Stimulated activated CD8-positive, alpha-beta memory T cell treated with anti-CD3 and anti-CD28 coated beads, Interleukin-12 subunit alpha, Interleukin-12 subunit beta, amount 100 ng/mL, for 4 hours (primary cell): ENCODE data around the gene KIT.

ENCODE experiments used
- DNase-seq: peaks from one replicate; pipeline ENCODE4 v3.0.0-alpha.2; 2020; ENCODE audit warnings: low read depth

Gene KIT

GRCh38 chr4:54660591-54660990 is 2.8 kb downstream of the KIT start:
- DNase-seq = no peak

DNA sequence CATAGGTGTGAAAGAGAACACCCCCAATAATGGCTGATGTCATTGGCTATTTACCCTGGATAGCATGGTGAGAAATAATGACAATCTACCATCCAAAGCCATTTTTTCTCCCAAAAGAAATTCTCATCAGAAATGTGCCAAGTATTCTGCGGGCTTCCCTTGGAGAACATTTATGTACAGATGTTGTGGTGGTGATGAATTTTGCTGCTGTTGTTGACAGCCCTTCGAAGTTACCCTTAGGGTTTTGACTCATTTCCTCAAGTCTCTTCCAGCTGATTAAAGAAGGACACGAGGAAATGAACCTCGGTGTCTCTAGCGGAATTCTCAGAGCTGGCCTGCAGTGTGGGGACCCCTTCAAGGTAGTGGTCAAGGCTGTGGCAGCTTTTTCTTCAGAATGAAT is 3.4 kb downstream of the KIT start:
- DNase-seq = no peak

GRCh38 chr4:54661686-54662085 is 3.9 kb downstream of the KIT start:
- no peak for DNase-seq

DNA sequence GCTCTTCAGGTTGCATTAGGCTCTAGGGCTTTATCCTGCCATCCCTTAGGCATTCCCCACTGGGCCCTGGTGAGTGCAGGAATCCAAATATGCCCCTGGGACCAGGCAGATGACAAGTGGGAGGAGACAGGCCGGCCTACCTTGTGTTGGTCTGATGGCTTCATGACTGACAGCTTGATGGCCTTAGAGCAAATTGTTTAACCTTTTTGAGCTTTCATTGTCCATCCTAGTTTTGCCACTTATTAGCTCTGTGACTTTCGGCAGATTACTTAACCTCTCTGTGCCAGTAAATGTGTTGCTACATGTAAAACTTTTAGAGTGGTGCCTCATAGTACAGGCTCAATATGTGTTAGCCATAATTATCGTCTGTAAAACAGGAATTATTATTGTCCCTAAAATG is 4.4 kb downstream of the KIT start:
- DNase-seq = no peak

DNA sequence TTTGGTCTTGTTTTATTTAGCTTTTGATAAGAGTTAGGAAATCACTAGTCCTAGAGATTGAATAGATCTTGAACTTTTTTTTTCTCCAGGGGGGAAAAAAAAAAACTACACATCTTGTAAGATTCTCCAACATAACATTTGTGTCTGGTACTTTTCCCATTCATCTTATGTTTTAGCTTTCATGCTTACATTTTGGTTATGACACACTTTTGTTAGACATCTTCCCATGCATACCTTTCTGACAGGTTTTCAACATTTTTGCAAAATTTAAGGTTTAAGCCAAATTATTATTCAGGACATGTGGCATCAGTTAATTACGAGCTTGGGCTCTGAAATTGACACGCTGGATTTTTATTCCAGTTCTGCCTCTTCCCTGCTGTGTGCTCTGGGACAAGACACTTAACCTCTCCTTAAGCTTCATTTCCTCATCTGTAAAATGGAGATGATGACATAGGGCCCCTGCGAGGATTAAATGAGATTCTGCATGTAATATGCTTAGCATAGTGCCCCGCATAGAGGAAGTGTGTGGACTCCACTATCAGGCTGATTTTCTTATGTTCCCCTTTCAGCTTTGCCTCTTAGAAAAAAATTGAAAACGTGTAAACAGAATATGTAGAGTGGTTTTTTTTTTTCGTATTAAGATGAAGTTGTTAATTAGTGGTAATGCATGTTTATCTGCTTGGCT is 5.3 kb downstream of the KIT start:
- no peak for DNase-seq

DNA sequence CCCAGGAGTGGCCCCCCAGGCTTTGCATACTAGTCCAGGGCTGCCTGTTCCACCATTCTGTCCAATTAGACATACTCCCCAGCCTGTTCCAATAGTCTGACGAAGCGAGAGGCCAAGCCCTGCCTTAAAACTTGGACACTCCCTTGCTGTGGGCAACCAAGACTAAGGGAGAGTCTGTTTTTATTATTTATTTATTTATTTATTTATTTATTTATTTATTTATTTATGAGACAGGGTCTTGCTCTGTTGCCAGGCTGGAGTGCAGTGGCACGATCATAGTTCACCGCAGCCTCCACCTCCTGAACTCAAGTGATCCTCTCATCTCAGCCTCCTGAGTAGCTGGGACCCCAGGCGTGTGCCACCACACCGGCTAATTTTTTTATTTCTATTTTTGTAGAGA is 6.6 kb downstream of the KIT start:
- no peak for DNase-seq

DNA sequence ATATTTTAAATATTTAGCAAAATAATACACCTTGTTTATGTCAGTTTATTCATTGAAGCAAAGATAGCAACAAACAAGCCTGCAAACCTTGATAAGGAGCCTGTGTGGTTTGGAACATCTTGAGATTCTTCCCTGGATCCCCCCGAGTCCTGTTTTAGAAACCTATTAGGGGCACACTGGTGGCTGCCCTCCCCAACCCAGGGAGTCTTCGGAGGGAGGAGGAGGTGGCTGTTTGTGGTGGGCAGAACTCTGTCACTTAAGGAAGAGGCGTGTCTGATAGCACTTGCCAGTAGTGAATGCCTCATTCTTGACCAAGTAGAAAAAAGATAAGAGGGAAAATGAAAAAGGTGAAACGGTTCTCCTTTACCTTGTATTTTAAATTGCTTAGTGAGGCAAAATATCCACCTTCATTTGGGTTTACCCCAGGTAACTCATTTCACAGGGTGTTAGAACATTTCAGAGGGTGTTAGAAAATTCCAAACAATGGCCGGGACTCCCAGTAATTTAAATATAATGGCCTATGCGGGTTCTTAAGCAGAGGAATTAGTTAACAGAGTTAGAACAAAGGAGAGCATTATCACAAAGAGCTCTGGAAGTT is 10.4 kb downstream of the KIT start:
- DNase-seq = no peak

DNA sequence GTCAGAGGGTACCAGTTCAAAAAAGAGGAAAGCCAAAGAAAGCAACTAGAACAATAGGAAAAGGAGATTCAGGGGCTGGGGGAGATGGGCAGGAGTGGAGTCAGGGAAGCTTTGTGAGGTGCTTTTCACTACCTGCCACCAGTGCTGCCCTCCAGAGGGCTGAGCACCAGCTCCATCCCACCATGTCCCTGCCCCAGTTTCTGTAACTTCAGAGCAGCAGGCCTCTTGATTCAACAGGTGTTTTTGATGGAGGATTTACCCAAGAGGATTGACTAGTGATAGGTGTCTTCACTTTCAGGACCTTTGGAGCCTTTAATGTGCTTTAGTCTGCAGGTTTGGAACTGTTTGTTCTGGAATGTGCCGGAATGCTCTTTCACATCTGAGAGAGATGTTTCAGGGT is 12.1 kb downstream of the KIT start:
- no peak for DNase-seq

DNA sequence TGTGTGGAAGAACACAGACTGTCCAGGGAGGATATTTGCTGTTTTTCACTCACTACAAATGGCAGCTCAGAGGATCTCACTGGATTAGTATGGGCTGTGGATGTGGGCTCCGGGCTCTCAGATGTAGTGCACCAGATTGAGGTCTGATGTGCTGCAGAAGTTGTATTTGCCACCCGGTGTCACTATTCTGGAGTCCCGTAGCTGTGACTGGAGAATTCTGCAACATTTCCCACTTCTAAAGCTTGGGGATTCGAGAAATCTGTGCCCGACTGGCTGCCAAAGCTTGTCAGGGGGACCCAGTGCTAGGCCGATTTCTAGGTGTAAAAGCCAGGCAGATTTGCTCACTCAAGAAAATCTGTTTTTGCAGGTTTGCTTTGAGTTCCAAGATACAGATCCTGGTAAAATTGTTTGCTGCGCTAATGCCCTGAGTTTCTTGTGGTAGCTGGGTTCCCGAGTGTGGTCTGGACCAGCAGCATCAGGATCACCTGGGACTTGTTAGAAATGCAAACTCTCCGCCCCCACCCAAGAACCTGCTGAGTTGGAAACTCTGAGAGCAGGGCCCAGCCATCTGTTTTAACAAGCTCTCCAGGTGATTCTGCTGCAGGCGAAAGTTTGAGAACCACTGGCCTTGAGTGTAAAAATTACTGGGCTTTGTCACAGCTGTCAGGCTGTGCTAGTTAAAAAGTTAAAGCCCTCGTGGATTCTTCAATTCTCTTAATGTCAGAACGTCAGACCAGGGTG is 18.1 kb downstream of the KIT start:
- no peak for DNase-seq

GRCh38 chr4:54676658-54677057 is 18.9 kb downstream of the KIT start:
- no peak for DNase-seq

DNA sequence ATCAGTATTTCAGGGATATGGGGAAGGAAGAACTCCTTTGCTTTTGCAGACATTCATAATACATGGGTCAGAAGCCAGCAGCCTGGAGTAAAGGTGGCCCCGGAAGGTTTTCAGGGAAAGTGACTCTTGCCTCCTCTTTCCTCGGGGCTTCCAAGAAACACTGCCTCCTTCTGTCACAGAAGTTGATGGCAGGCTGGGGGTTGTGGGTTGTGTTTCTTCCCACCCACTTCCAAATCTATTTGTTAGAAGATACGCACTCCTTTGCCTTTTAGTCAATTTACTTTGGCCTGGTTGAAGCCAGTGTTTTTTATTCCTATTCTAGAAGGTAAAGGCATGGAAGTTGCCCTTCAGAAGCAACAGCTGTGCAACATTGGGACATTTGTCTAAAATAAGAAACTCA is 19.7 kb downstream of the KIT start:
- DNase-seq = no peak

GRCh38 chr4:54677853-54678650 is 20.3 kb downstream of the KIT start:
- no peak for DNase-seq

GRCh38 chr4:54678826-54679225 is 21.1 kb downstream of the KIT start:
- no peak for DNase-seq

- DNase-seq = no peak
These were observed 22.1 kb downstream of the KIT start for GRCh38 chr4:54679813-54680212.

GRCh38 chr4:54683616-54684346 is 26.0 kb downstream of the KIT start:
- DNase-seq = no peak

DNA sequence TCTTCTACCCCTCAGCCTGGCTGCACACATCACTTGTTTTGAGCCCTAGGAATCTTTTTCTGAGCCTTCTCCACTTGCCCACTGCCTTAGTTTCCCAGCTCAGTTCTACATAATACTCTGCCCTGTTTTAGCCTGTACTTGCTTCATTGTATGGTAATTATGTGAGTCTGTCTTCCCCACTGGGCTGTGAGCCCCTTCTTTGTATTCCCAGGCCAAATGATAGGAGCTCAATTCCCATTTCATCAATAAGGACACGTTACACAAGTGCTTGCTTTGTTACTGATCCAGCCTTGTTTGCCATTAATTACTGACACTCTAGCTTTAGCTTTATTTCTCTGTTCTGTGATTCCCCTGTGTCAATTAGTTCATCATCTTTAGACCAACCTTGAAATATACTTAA is 28.1 kb downstream of the KIT start:
- no peak for DNase-seq

- no peak for DNase-seq
These were observed 30.4 kb downstream of the KIT start for GRCh38 chr4:54687887-54688841.

DNA sequence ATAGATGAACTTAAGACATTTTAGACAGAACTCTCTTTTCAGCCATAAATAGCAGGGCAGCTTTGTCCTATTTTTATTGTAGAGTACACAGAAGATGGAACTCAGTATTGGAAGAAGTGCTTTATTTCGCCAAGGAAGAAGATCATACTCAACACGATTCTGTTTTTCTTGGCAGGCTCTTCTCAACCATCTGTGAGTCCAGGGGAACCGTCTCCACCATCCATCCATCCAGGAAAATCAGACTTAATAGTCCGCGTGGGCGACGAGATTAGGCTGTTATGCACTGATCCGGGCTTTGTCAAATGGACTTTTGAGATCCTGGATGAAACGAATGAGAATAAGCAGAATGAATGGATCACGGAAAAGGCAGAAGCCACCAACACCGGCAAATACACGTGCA is 37.6 kb downstream of the KIT start:
- no peak for DNase-seq

DNA sequence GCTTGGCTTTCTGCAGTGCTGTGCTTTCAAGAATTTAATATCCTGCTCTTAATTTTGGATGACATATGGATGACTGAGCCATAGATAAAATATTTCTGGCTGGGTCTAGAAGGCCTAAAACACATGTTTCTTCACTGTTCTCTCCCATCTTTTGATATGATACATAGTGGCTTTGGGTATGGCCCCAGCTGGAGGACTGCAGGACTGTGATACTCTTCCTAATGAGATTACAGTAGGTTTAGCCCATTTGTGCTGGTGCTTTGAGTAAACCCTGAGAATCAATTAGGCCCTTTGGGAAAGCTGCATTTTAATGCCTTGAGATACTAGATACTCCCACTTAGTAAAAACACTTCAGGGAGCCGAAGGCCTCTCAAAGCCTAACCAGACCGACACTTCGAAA is 38.0 kb downstream of the KIT start:
- DNase-seq = no peak

DNA sequence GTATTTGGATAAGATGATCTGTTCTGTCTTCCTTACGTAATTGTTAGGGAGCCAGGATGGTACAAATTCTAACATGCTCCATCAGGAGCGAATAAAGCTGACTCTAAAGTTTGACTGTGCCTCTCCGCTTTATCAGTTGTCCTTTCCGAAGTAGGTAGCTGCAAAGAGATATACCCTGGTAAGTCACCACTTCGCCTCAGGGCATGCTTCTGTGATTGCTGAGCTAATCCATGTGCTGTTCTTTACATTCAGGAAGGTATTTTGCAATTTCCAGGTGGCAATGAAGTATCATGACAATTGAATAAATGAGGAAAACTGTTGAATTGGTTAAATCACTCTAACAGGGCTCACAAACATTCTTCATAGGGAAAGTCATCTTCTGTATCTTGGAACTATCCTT is 38.9 kb downstream of the KIT start:
- no peak for DNase-seq

DNA sequence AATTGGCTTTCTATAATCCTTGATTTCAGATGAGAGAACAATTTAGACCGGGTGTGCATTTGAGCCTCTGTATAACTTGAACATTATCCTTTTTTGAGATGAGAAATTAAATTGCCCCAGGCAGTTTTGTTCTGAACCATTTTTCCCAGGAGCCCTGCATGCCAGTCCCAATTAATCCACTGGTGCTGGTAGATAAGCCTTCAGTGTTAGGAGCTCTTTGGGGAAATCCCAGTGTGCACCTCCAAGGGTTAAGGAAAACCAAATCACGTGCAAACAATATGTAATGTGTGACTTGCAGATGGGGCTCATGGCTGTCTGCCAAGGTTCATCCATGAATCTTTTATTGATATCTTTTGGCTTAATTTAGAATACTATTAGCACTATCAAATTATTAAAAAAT is 43.2 kb downstream of the KIT start:
- DNase-seq = no peak
